HG03060 (cell line): ENCODE data around the gene APOO.
A peak's percentile ranks its signal among the peaks of the same experiment; 100 is the strongest.

Source experiments
- ATAC-seq: cut with Tn5 transposase; IDR thresholded peaks from one replicate; pipeline ENCODE4 v1.9.1; 2021; ENCODE audit warnings: low read depth, moderate number of reproducible peaks; ENCODE audit not compliant: unreplicated experiment

The APOO gene

GRCh38 chrX:23907498-23908218 lies at the start of gene APOO, which contains the start of gene CXorf58:
TSS of gene APOO (minus strand) at chrX:23907938. CDS start at chrX:23907702, 236 bp downstream.
TSS of gene CXorf58 (plus strand) at chrX:23908006. CDS start at chrX:23910303, 2,297 bp downstream.
- ATAC-seq, result peak; percentile 75

- ATAC-seq, result no peak
Observed at GRCh38 chrX:23954396-23954795, 46.7 kb upstream of the APOO start.

- no peak for ATAC-seq
Observed at GRCh38 chrX:23953908-23954269, 46.2 kb upstream of the APOO start.

- ATAC-seq, result no peak
Observed at GRCh38 chrX:23952984-23953907, 45.5 kb upstream of the APOO start.

- ATAC-seq, result no peak
Observed at GRCh38 chrX:23952391-23952790, 44.7 kb upstream of the APOO start.

- ATAC-seq, result no peak
Observed at GRCh38 chrX:23945206-23945605, 37.5 kb upstream of the APOO start.

GRCh38 chrX:23944234-23944633 lies 36.5 kb upstream of the APOO start:
- ATAC-seq, result no peak

GRCh38 chrX:23939203-23939602 lies 31.5 kb upstream of the APOO start:
- ATAC-seq, result no peak

GRCh38 chrX:23938690-23939089 lies 31.0 kb upstream of the APOO start:
- ATAC-seq, result no peak

GRCh38 chrX:23937100-23937499 lies 29.4 kb upstream of the APOO start:
- no peak for ATAC-seq

GRCh38 chrX:23936180-23936579 lies 28.4 kb upstream of the APOO start:
- no peak for ATAC-seq

GRCh38 chrX:23935106-23935505 lies 27.4 kb upstream of the APOO start:
- ATAC-seq, result no peak

- ATAC-seq, result no peak
Observed at GRCh38 chrX:23932046-23932445, 24.3 kb upstream of the APOO start.

- no peak for ATAC-seq
Observed at GRCh38 chrX:23930894-23931604, 23.3 kb upstream of the APOO start.

- no peak for ATAC-seq
Observed at GRCh38 chrX:23926015-23926414, 18.3 kb upstream of the APOO start.

GRCh38 chrX:23919706-23920320 lies 12.1 kb upstream of the APOO start:
- no peak for ATAC-seq

- no peak for ATAC-seq
Observed at GRCh38 chrX:23919148-23919547, 11.4 kb upstream of the APOO start.

- no peak for ATAC-seq
Observed at GRCh38 chrX:23911126-23911835, 3.5 kb upstream of the APOO start.

GRCh38 chrX:23908219-23909004 lies 674 bp upstream of the APOO start:
- ATAC-seq, result no peak
